Measurements from ENCODE around the gene UGGT2. TPM values are rescaled to one million over a fixed set of nuclear protein-coding genes. Genes with fewer than 3 reads are reported as not detected.

Gene UGGT2
- total RNA-seq, 1 experiment from 2014 or later, result 34.5 TPM

DNA sequence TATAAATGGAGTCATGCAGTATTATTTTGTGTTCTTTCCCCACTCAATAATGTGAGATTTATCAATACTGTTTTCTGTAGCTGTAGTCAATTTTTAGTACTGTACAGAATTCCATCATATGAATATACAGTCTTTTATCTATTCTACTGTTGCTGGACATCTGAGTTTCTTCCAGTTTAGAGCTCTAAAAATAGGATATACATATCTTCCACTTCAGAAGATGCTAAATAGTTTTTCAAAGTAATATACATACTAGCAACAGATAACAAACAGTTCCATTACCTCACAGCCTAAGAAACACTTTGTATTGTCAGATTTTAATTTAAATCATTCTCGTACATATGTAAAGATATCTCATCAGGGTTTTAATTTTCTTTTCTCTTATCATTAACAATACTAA lies 149.6 kb downstream of the UGGT2 start:
- no peak overlapping the region for H4K8ac ChIP-seq (replicated peaks; ENCODE audit: insufficient read length, low read depth, low read length)
- no peak overlapping the region for H3K27ac Mint-ChIP-seq
- no peak overlapping the region for H2BK20ac ChIP-seq (ENCODE audit: low read depth, low read length, poor library complexity, severe bottlenecking)
- H3K23ac ChIP-seq (ENCODE audit: insufficient read length, low read depth, low read length), result no peak overlapping the region
- no CpG with 5 or more reads among the region's 1 CpG for WGBS (ENCODE audit: extremely low coverage, insufficient read length, low lambda C conversion rate)
- no peaks in the 10 kb centered on the region for H3K79me1 ChIP-seq (ENCODE audit: insufficient read depth, low read depth, low read length, poor library complexity, severe bottlenecking)
- H3K56ac ChIP-seq (ENCODE audit: insufficient read length, low read depth, low read length), result no peak overlapping the region
- H2AK5ac ChIP-seq (ENCODE audit: insufficient read length, low read length), result no peak overlapping the region
- H2BK12ac ChIP-seq (ENCODE audit: insufficient read length, low read depth, low read length), result no peak overlapping the region
- H3K9ac ChIP-seq (ENCODE audit: extremely low read depth, insufficient read length, low read length), result no peak overlapping the region
- H3K9me3 ChIP-seq (ENCODE audit: control insufficient read depth, low read depth, low read length), result no peaks in the 10 kb centered on the region
- H3K79me2 ChIP-seq (ENCODE audit: insufficient read depth, low read length), result no peaks in the 10 kb centered on the region
- H3T11ph ChIP-seq (ENCODE audit: low read length), result no peak overlapping the region
- no peak overlapping the region for H4K5ac ChIP-seq (ENCODE audit: insufficient read length, low read depth, low read length)
- no peak overlapping the region for H4K91ac ChIP-seq (ENCODE audit: insufficient read length, low read depth, low read length)
- no peak overlapping the region for H2BK15ac ChIP-seq (ENCODE audit: low read depth, low read length)
- no peaks in the 10 kb centered on the region for H3K23me2 ChIP-seq (ENCODE audit: insufficient read length, low read depth, low read length, poor library complexity, severe bottlenecking)
- no peaks in the 10 kb centered on the region for H3K4me1 Mint-ChIP-seq
- peaks cover 22 to 25% of the 10 kb centered on the region in 2 experiments for H3K9me3 Mint-ChIP-seq
- H3K18ac ChIP-seq (ENCODE audit: insufficient read length, low read depth, low read length), result no peak overlapping the region
- H4K20me1 ChIP-seq (ENCODE audit: control insufficient read depth, insufficient read depth, insufficient read length), result no peaks in the 10 kb centered on the region
- H3K36me3 Mint-ChIP-seq (ENCODE audit: insufficient read depth in 1 of 3, low read depth in 3 of 3), result peaks cover 27 to 38% (median 30%) of the 10 kb centered on the region in 3 experiments
- H3K4ac ChIP-seq (ENCODE audit: low read depth, low read length), result no peak overlapping the region
- H2BK5ac ChIP-seq (ENCODE audit: insufficient read length, low read length), result no peak overlapping the region
- no peaks in the 10 kb centered on the region for H3K27me3 ChIP-seq (ENCODE audit: insufficient read depth, low read length)
- DNase-seq, result no peak
- no peaks in the 10 kb centered on the region; the same call in 1 of the 2 replicates for H3K27me3 Mint-ChIP-seq (ENCODE audit: low read depth)
- H2BK120ac ChIP-seq (ENCODE audit: low read depth, low read length, poor library complexity, severe bottlenecking), result no peak overlapping the region
- no peak overlapping the region for H3K27ac ChIP-seq (ENCODE audit: insufficient read length, low read depth, low read length)
- H3K14ac ChIP-seq (ENCODE audit: insufficient read depth, low read length), result no peak overlapping the region
- H2AFZ ChIP-seq (ENCODE audit: low read length), result no peak overlapping the region
- TF ChIP-seq, protein P1, sequence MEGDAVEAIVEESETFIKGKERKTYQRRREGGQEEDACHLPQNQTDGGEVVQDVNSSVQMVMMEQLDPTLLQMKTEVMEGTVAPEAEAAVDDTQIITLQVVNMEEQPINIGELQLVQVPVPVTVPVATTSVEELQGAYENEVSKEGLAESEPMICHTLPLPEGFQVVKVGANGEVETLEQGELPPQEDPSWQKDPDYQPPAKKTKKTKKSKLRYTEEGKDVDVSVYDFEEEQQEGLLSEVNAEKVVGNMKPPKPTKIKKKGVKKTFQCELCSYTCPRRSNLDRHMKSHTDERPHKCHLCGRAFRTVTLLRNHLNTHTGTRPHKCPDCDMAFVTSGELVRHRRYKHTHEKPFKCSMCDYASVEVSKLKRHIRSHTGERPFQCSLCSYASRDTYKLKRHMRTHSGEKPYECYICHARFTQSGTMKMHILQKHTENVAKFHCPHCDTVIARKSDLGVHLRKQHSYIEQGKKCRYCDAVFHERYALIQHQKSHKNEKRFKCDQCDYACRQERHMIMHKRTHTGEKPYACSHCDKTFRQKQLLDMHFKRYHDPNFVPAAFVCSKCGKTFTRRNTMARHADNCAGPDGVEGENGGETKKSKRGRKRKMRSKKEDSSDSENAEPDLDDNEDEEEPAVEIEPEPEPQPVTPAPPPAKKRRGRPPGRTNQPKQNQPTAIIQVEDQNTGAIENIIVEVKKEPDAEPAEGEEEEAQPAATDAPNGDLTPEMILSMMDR (conservative IDR thresholded peaks at IDR 0.05), result no peak
- no peaks in the 10 kb centered on the region for H3K4me1 ChIP-seq (ENCODE audit: insufficient read depth, low read length)
- H3K4me3 Mint-ChIP-seq, result no peak overlapping the region
- no peak overlapping the region for H3K4me2 ChIP-seq (ENCODE audit: insufficient read depth, insufficient read length, low read length)
